DMS153 treated with DMSO at 0.1 percent for 48 hours (cell line): ENCODE results near the gene GFRA4.

Experiments
- DNase-seq: peaks from one replicate; lab custom pipeline; 2025; ENCODE audit not compliant: unreplicated experiment; lab: John Stamatoyannopoulos, UW

Gene GFRA4

GRCh38 chr20:3674995-3675900 lies 12.0 kb upstream of the GFRA4 start:
- DNase-seq: no peak

- no peak for DNase-seq
These were observed 11.2 kb upstream of the GFRA4 start for GRCh38 chr20:3674447-3674846.

GRCh38 chr20:3673221-3674070 lies 10.2 kb upstream of the GFRA4 start:
- no peak for DNase-seq

GRCh38 chr20:3672547-3673171 lies 9.5 kb upstream of the GFRA4 start:
- no peak for DNase-seq

GRCh38 chr20:3671986-3672546 lies 8.9 kb upstream of the GFRA4 start:
- no peak for DNase-seq

- DNase-seq: no peak
These were observed 7.7 kb upstream of the GFRA4 start for GRCh38 chr20:3670945-3671344.

- DNase-seq: no peak
These were observed 7.3 kb upstream of the GFRA4 start for GRCh38 chr20:3670511-3670910.

GRCh38 chr20:3669710-3670367 lies 6.6 kb upstream of the GFRA4 start:
- no peak for DNase-seq

GRCh38 chr20:3667434-3668037 lies 4.3 kb upstream of the GFRA4 start:
- no peak for DNase-seq

- DNase-seq: no peak
These were observed 659 bp upstream of the GFRA4 start for GRCh38 chr20:3663858-3664257.

- DNase-seq: no peak
These were observed 1.2 kb downstream of the GFRA4 start for GRCh38 chr20:3661814-3662665.

GRCh38 chr20:3661060-3661813 lies 2.0 kb downstream of the GFRA4 start:
- no peak for DNase-seq

- no peak for DNase-seq
These were observed 2.7 kb downstream of the GFRA4 start for GRCh38 chr20:3660262-3661059.

GRCh38 chr20:3659492-3660261 lies 3.5 kb downstream of the GFRA4 start:
- DNase-seq: no peak

- DNase-seq: no peak
These were observed 4.3 kb downstream of the GFRA4 start for GRCh38 chr20:3658716-3659491.

- DNase-seq: no peak
These were observed 5.0 kb downstream of the GFRA4 start for GRCh38 chr20:3658019-3658715.
